LNCaP clone FGC (cell line): Measurements from ENCODE around the gene CNPY2.

Experiments used
- DNase-seq: peaks from one replicate; pipeline ENCODE4 v3.0.0-alpha.2; 2011; ENCODE audit warnings: low read depth
- H3K4me3 ChIP-seq: 2 replicates; pipeline ENCODE4 v1.5.1; 2011; ENCODE audit warnings: mild to moderate bottlenecking, low read depth, low read length, control low read depth
- CTCF ChIP-seq: IDR thresholded peaks from 2 replicates; pipeline ENCODE4 v1.5.1; 2012; ENCODE audit warnings: mild to moderate bottlenecking; ENCODE audit not compliant: control insufficient read depth, insufficient read depth; ENCODE audit errors: extremely low read depth

CNPY2 gene

GRCh38 chr12:56304872-56305590, 10.8 kb downstream of the CNPY2 start:
- no peak overlapping the region for H3K4me3 ChIP-seq
- no peak for TF ChIP-seq CTCF
- no peak for DNase-seq

DNA sequence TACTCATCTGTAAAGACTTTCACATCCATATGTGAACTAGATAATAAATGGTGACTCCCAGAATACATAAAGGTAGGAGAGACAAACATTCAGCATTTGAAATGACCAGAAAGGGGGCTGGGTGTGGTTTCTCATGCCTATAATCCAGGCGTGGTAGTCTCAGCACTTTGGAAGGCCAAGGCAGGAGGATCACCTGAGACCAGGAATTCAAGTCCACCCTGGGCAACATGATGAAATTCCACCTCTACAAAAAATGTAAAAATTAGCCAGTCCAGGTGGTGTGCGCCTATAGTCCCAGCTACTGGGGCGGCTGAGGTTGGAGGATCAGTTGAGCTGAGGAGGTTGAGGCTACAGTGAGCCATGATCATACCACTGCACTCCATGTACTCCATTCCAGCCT, 11.5 kb downstream of the CNPY2 start:
- TF ChIP-seq CTCF, result no peak
- no peak for DNase-seq
- H3K4me3 ChIP-seq, result no peak overlapping the region

DNA sequence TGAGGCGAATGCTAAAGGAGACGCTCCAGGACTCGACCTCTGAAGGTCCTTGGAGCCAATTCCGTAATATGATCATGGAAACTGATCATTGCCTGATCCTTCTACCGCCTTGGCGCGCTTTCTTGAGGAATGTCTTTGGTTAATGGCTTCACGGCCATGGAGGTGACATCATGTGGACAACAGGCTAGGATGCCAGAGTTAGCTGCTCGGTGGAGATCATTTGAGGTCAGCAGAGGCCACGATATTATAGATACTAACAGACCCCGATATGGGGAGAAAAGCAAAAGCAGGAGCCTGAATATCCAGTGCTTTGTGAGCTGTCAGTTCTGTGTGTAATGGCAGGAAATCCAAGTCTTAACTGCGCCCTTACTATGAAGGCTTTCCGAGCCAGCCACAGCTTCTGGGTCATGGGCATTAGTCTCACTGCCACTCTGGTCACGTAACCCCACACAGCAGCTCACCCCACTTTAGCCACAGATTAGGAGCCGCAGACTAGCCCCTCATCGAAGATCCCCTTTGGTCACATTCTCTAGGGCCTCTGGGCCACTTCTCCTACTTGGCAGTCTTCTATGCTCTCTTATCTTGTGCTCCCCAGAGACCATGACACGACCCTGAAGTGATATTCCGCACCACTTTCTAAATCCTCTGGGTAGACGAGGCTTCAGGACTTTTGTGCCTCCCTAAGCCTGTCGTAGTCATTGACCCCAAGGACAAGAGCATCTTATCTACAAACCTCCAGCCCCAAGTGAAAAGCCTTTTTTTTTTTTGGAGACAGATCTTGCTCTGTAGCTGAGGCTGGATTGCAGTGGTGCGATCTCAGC, 14.9 kb downstream of the CNPY2 start:
- DNase-seq, result no peak
- peak overlapping the region; percentile 98 for H3K4me3 ChIP-seq
- no peak for TF ChIP-seq CTCF

DNA sequence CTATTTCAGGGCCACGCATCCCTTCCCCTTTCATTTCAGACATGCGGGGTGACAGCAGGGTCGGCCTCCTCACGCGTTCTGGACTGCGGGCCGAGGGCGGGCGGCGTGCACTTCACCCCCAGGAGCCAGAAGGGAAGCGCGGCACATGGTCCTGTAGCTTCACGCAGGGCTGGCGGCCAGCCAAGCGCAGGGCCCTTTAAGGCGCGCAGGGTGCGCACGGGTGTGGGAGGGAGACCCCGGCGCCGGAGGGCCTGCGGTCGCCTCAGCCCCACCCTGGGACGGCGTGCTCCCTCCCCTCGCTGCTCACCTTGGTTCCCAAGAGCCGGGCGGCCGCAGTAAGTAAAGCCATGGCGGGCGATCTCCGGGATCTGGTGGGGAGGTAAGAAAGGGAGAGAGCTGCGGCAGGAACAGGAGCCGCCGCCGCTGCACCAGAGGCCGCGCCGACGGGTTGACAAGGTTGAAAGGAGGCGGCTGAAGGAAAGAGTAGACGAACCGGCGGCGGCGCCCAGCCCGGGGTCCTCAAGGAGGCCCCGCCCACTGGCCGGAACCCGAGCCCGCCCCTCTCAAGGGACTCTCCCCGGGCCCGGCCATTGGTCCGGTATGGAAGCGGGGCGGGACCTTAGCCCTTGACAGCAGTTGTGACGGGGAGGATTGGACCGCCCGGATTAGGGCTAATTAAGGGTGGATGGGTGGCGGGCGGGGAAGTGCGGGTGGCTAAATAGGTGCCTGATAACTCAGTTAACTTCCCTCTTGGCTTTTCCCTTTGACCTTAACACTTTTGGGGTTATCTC, 15.7 kb downstream of the CNPY2 start, which contains the start of gene CS:
Gene CS (minus strand): TSS at position 478 of the 791 bp plus-strand sequence. CDS start 129 bp downstream, at position 349.
- TF ChIP-seq CTCF, result no peak
- peak; percentile 95 for DNase-seq

DNA sequence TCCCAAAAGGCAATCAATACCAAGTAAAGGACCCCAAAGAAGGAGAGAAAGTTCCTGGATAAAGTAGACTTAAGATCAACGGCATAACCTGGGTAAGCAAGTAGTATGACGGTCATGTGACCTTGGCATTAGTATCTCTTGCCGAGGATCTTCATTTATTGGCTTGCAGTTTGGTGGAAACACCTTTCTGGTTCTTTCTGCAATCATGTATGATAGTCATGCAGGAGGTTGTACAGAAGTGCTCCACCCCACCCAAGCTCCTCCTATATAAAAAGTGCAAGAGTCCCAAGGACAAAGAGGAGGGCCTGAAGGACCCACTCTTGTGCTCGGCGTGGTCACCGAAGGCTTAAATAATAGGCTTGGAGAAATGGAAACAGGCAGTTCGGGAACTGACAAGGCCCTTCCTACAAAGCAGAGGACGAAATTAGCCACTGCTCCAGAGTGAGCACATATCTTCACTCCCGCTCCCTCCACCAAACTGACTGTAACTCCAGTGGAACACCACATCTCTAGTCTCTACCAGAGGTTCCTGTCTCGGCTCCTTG, 16.4 kb downstream of the CNPY2 start:
- no peak for TF ChIP-seq CTCF
- peak; percentile 69 for DNase-seq
- peak overlapping the region; percentile 98 for H3K4me3 ChIP-seq

More for the DNA sequence above, 15.7 kb downstream of the CNPY2 start, which contains the start of gene CS:
- H3K4me3 ChIP-seq, result peak within 1 kb of the TSS; percentile 98

- no peak for TF ChIP-seq CTCF
- DNase-seq, result no peak
- peak overlapping the region; percentile 98 for H3K4me3 ChIP-seq
Measured at GRCh38 chr12:56298828-56299227, 17.0 kb downstream of the CNPY2 start.
